ENCODE data around the gene ZFYVE16. TPM values are rescaled to one million over a fixed set of nuclear protein-coding genes. Genes with fewer than 3 reads are reported as not detected.

ZFYVE16 gene
- total and polyA plus RNA-seq, 2 of the 13 experiments (the other 11 are each of a cell fraction or from before 2014, with no cell fraction given) = 9.3 to 33.3 TPM

- TF ChIP-seq HDAC2 (CRISPR knock-in tag; IDR thresholded peaks at IDR 0.05) (peak; percentile 56; the same call in 1 of the 2 replicates), SPEN (CRISPR knock-in tag; IDR thresholded peaks at IDR 0.05; ENCODE audit: low read depth) (peak; percentile 73), KAT7 (CRISPR knock-in tag; IDR thresholded peaks at IDR 0.05; ENCODE audit: borderline replicate concordance) (no peak), SCMH1 (CRISPR knock-in tag; IDR thresholded peaks at IDR 0.05; ENCODE audit: borderline replicate concordance) (no peak), ZNF605 (CRISPR knock-in tag; IDR thresholded peaks at IDR 0.05) (peak; percentile 88), NKX3-1 (CRISPR knock-in tag; IDR thresholded peaks at IDR 0.05) (peak; percentile 89), HIC2 (CRISPR knock-in tag; IDR thresholded peaks at IDR 0.05; ENCODE audit: low read depth) (peak; percentile 73; the same call in 1 of the 2 replicates), CC2D1A (CRISPR knock-in tag; IDR thresholded peaks at IDR 0.05) (peak; percentile 88; the same call in 1 of the 2 replicates), AGO2 (optimal IDR thresholded peaks at IDR 0.05; ENCODE audit: low read depth, low read length) (peak; percentile 70), PRDM15 (CRISPR knock-in tag; IDR thresholded peaks at IDR 0.05) (peak; percentile 58; the same call in 1 of the 2 replicates), AHDC1 (CRISPR knock-in tag; IDR thresholded peaks at IDR 0.05; ENCODE audit: borderline replicate concordance) (peak; percentile 32; the same call in 1 of the 2 replicates)
- TF ChIP-seq, protein P1, sequence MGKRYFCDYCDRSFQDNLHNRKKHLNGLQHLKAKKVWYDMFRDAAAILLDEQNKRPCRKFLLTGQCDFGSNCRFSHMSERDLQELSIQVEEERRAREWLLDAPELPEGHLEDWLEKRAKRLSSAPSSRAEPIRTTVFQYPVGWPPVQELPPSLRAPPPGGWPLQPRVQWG (CRISPR knock-in tag; IDR thresholded peaks at IDR 0.05; ENCODE audit: borderline replicate concordance, low read depth) = no peak
- TF ChIP-seq, protein P2, sequence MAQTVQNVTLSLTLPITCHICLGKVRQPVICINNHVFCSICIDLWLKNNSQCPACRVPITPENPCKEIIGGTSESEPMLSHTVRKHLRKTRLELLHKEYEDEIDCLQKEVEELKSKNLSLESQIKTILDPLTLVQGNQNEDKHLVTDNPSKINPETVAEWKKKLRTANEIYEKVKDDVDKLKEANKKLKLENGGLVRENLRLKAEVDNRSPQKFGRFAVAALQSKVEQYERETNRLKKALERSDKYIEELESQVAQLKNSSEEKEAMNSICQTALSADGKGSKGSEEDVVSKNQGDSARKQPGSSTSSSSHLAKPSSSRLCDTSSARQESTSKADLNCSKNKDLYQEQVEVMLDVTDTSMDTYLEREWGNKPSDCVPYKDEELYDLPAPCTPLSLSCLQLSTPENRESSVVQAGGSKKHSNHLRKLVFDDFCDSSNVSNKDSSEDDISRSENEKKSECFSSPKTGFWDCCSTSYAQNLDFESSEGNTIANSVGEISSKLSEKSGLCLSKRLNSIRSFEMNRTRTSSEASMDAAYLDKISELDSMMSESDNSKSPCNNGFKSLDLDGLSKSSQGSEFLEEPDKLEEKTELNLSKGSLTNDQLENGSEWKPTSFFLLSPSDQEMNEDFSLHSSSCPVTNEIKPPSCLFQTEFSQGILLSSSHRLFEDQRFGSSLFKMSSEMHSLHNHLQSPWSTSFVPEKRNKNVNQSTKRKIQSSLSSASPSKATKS (CRISPR knock-in tag; IDR thresholded peaks at IDR 0.05) = no peak
These were observed 80.2 kb downstream of the ZFYVE16 start, which contains the start of gene FAM151B (continued) for GRCh38 chr5:80487829-80488721.
